Measurements from ENCODE around the gene ZNF136.

The ZNF136 gene

GRCh38 chr19:12162882-12163806, at the start of gene ZNF136:
ZNF136 (plus strand) TSS chr19:12163096; CDS start chr19:12163204, 108 bp downstream.
- DNase-seq: no peak

- DNase-seq: no peak
Measured at GRCh38 chr19:12113121-12113520, 49.8 kb upstream of the ZNF136 start.

GRCh38 chr19:12117201-12117970, 45.5 kb upstream of the ZNF136 start:
- DNase-seq: no peak

- no peak for DNase-seq
Measured at GRCh38 chr19:12126707-12127106, 36.2 kb upstream of the ZNF136 start.

- DNase-seq: no peak
Measured at GRCh38 chr19:12133069-12133468, 29.8 kb upstream of the ZNF136 start.

GRCh38 chr19:12137221-12137940, 25.5 kb upstream of the ZNF136 start:
- no peak for DNase-seq

- no peak for DNase-seq
Measured at GRCh38 chr19:12139269-12139668, 23.6 kb upstream of the ZNF136 start.

- no peak for DNase-seq
Measured at GRCh38 chr19:12139885-12140544, 22.9 kb upstream of the ZNF136 start, which contains the start of gene ZNF20. ZNF20 (minus strand) TSS chr19:12140350; CDS start chr19:12140182, 168 bp downstream.

GRCh38 chr19:12140545-12141404, 22.1 kb upstream of the ZNF136 start:
- DNase-seq: no peak

GRCh38 chr19:12141405-12141736, 21.5 kb upstream of the ZNF136 start:
- DNase-seq: no peak

- no peak for DNase-seq
Measured at GRCh38 chr19:12145348-12145747, 17.5 kb upstream of the ZNF136 start.

- DNase-seq: no peak
Measured at GRCh38 chr19:12155324-12155860, 7.5 kb upstream of the ZNF136 start.

GRCh38 chr19:12156223-12157058, 6.5 kb upstream of the ZNF136 start, which contains the start of gene ZNF625:
ZNF625 (minus strand) TSS chr19:12156734; CDS start chr19:12156558, 176 bp downstream.
- no peak for DNase-seq

- DNase-seq: no peak
Measured at GRCh38 chr19:12159773-12160414, 3.0 kb upstream of the ZNF136 start.

- DNase-seq: no peak
Measured at GRCh38 chr19:12162513-12162881, 399 bp upstream of the ZNF136 start.

- DNase-seq: no peak
Measured at GRCh38 chr19:12163826-12164225, 930 bp downstream of the ZNF136 start.

GRCh38 chr19:12166626-12167025, 3.7 kb downstream of the ZNF136 start:
- no peak for DNase-seq

- DNase-seq: no peak
Measured at GRCh38 chr19:12180377-12180776, 17.5 kb downstream of the ZNF136 start.

- no peak for DNase-seq
Measured at GRCh38 chr19:12187625-12188024, 24.7 kb downstream of the ZNF136 start.

Measured in cortex of kidney (tissue), 1 donor.